ENCODE results near the gene RAB37.

Gene RAB37

GRCh38 chr17:74773871-74774286, 36.8 kb downstream of the RAB37 start:
- no peak for TF ChIP-seq CTCF (IDR thresholded peaks at IDR 0.05; ENCODE audit: low read depth, low read length)
- DNase-seq (ENCODE audit: extremely low read depth, low read depth) = no peak

GRCh38 chr17:74775409-74776043, 38.5 kb downstream of the RAB37 start:
- no peak for TF ChIP-seq CTCF (IDR thresholded peaks at IDR 0.05; ENCODE audit: low read depth, low read length)
- no peak for DNase-seq (ENCODE audit: extremely low read depth, low read depth)

- TF ChIP-seq CTCF (IDR thresholded peaks at IDR 0.05; ENCODE audit: low read depth, low read length) = no peak
- DNase-seq (ENCODE audit: extremely low read depth, low read depth) = peak; percentile 82
Observed at GRCh38 chr17:74776044-74776962, 39.2 kb downstream of the RAB37 start, which contains the start of gene NAT9. Gene NAT9 (minus strand): TSS chr17:74776345. CDS start chr17:74775698, 647 bp downstream.

- TF ChIP-seq CTCF (IDR thresholded peaks at IDR 0.05; ENCODE audit: low read depth, low read length) = no peak
Observed at GRCh38 chr17:74776990-74777389, 39.9 kb downstream of the RAB37 start.

GRCh38 chr17:74777901-74778515, 41.0 kb downstream of the RAB37 start:
- no peak for DNase-seq (ENCODE audit: extremely low read depth, low read depth)
- TF ChIP-seq CTCF (IDR thresholded peaks at IDR 0.05; ENCODE audit: low read depth, low read length) = no peak

More at GRCh38 chr17:74776990-74777389, 39.9 kb downstream of the RAB37 start:
- DNase-seq (ENCODE audit: extremely low read depth, low read depth) = no peak

- no peak for TF ChIP-seq CTCF (IDR thresholded peaks at IDR 0.05; ENCODE audit: low read depth, low read length)
- DNase-seq (ENCODE audit: extremely low read depth, low read depth) = no peak
Observed at GRCh38 chr17:74778960-74779359, 41.9 kb downstream of the RAB37 start.

Data from AG09319 (cell line).